MM.1S (cell line): ENCODE data around the gene EMP2.
"Not testable (repeated sequence)": the region's sequence is repeated elsewhere in the genome, so short reads cannot be mapped to it uniquely, and the experiment has no call there.

ENCODE experiments used
- DNase-seq: peaks from one replicate; pipeline ENCODE4 v3.0.0-alpha.2; 2015
- H2AFZ ChIP-seq: fragments of 300-600 bp; sonication (generic); 2 replicates; pipeline ENCODE4 v1.6.0; 2016; ENCODE audit warnings: antibody characterized with exemption, low read length
- H3F3A ChIP-seq: fragments of 300-600 bp; sonication (generic); 2 replicates; pipeline ENCODE4 v1.6.1; 2016; ENCODE audit warnings: mild to moderate bottlenecking, antibody characterized with exemption, low read length, moderate library complexity, mixed read lengths; ENCODE audit not compliant: insufficient read depth
- H3K27ac ChIP-seq: fragments of 300-600 bp; sonication (generic); 2 replicates; pipeline ENCODE4 v1.5.1; 2016; ENCODE audit warnings: mild to moderate bottlenecking, low read length
- H3K27me3 ChIP-seq: fragments of 300-600 bp; sonication (generic); replicated peaks from 2 replicates; pipeline ENCODE4 v1.6.0; 2016; ENCODE audit warnings: low read length; ENCODE audit not compliant: insufficient read depth
- H3K36me3 ChIP-seq: fragments of 300-600 bp; sonication (generic); replicated peaks from 2 replicates; pipeline ENCODE4 v1.6.1; 2016; ENCODE audit warnings: mild to moderate bottlenecking, low read length, mixed read lengths; ENCODE audit not compliant: insufficient read depth
- H3K4me1 ChIP-seq: fragments of 300-600 bp; sonication (generic); 2 replicates; pipeline ENCODE4 v1.6.1; 2016; ENCODE audit warnings: low read length, mixed read lengths
- H3K4me2 ChIP-seq: fragments of 300-600 bp; sonication (generic); 2 replicates; pipeline ENCODE4 v1.6.0; 2016; ENCODE audit warnings: low read depth, low read length
- H3K4me3 ChIP-seq: fragments of 300-600 bp; sonication (generic); 2 replicates; pipeline ENCODE4 v1.5.1; 2016; ENCODE audit warnings: low read length, mixed read lengths
- H3K79me2 ChIP-seq: fragments of 300-600 bp; sonication (generic); 2 replicates; pipeline ENCODE4 v1.6.1; 2016; ENCODE audit warnings: mixed run types, low read length, mixed read lengths
- H3K9ac ChIP-seq: fragments of 300-600 bp; sonication (generic); 2 replicates; pipeline ENCODE4 v1.6.1; 2016; ENCODE audit warnings: low read length, mixed read lengths
- H3K9me2 ChIP-seq: fragments of 300-600 bp; sonication (generic); replicated peaks from 2 replicates; pipeline ENCODE4 v1.6.1; 2016; ENCODE audit warnings: mild to moderate bottlenecking, low read length, mixed read lengths; ENCODE audit not compliant: insufficient read depth
- H3K9me3 ChIP-seq: fragments of 300-600 bp; sonication (generic); replicated peaks from 2 replicates; pipeline ENCODE4 v1.6.1; 2016; ENCODE audit warnings: mild to moderate bottlenecking, low read length, mixed read lengths; ENCODE audit not compliant: insufficient read depth
- H4K20me1 ChIP-seq: fragments of 300-600 bp; sonication (generic); 2 replicates; pipeline ENCODE4 v1.6.1; 2016; ENCODE audit warnings: mild to moderate bottlenecking, low read length, moderate library complexity, mixed read lengths; ENCODE audit not compliant: insufficient read depth
- CTCF ChIP-seq: fragments of 300-600 bp; sonication (generic); IDR thresholded peaks from 2 replicates; pipeline ENCODE4 v1.5.1; 2016; ENCODE audit warnings: antibody characterized with exemption, low read length, mixed read lengths
- EZH2 ChIP-seq: fragments of 300-600 bp; sonication (generic); optimal IDR thresholded peaks from 2 replicates; pipeline ENCODE3; 2017; ENCODE audit warnings: low read depth, mild to moderate bottlenecking, antibody characterized with exemption, low read length, mixed read lengths
- EZH2phosphoT487 ChIP-seq: fragments of 300-600 bp; sonication (generic); IDR thresholded peaks from 2 replicates; pipeline ENCODE4 v1.6.1; 2018; ENCODE audit warnings: antibody characterized with exemption, low read length

The EMP2 gene

GRCh38 chr16:10538583-10538982, 41.8 kb downstream of the EMP2 start:
- H3K9me2 ChIP-seq = no peaks in the 10 kb centered on the region
- H3K4me2 ChIP-seq = no peak overlapping the region
- no peaks in the 10 kb centered on the region for H3K27me3 ChIP-seq
- no peaks in the 10 kb centered on the region for H3K36me3 ChIP-seq
- no peak overlapping the region for H3K4me3 ChIP-seq
- no peak overlapping the region for H2AFZ ChIP-seq
- H3K27ac ChIP-seq = no peak overlapping the region
- H3K79me2 ChIP-seq = no peaks in the 10 kb centered on the region
- DNase-seq = no peak
- no peaks in the 10 kb centered on the region for H4K20me1 ChIP-seq
- no peaks in the 10 kb centered on the region for H3K9me3 ChIP-seq
- no peaks in the 10 kb centered on the region for H3F3A ChIP-seq
- H3K4me1 ChIP-seq = no peaks in the 10 kb centered on the region
- no peak overlapping the region for H3K9ac ChIP-seq
- no peak for TF ChIP-seq EZH2phosphoT487

- H3K4me2 ChIP-seq = no peak overlapping the region
- TF ChIP-seq CTCF = no peak
- no peak for TF ChIP-seq EZH2phosphoT487
- no peak for TF ChIP-seq EZH2
- H3K4me3 ChIP-seq = no peak overlapping the region
- H2AFZ ChIP-seq = no peak overlapping the region
- H3K4me1 ChIP-seq = no peaks in the 10 kb centered on the region
- no peaks in the 10 kb centered on the region for H3K27me3 ChIP-seq
- no peak for DNase-seq
- H3F3A ChIP-seq = no peaks in the 10 kb centered on the region
- H3K9me2 ChIP-seq = no peaks in the 10 kb centered on the region
- no peak overlapping the region for H3K27ac ChIP-seq
- H3K9ac ChIP-seq = no peak overlapping the region
- H3K36me3 ChIP-seq = no peaks in the 10 kb centered on the region
- no peaks in the 10 kb centered on the region for H3K79me2 ChIP-seq
- no peaks in the 10 kb centered on the region for H4K20me1 ChIP-seq
- H3K9me3 ChIP-seq = no peaks in the 10 kb centered on the region
Observed at GRCh38 chr16:10537946-10538345, 42.5 kb downstream of the EMP2 start.

DNA sequence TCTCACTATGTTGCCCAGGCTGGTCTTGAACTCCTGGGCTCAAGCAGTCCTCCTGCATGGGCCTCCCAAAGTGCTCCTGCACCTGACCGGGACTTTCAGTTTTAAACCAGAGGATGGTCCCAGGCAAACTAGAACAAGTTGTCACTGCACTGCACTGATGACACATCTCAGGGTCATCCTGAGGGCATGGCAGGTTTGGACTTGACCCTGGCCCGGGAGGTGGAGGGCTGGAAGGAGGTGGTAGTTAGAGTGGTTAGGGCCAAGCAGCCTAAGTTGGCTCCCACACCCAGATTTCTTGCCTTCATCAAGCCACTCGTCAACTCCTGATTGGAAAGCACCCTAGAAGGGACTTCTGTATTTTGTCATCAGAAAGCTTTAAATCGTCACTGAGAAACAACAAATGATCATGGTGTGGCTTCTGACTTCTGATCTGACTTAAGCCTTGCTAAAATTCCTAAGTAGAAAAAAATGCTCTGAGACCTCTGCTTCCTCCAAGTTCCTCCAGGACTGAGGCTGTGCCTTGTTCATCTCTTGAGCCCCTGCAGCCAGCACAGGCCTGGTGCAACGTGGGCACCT, 43.5 kb downstream of the EMP2 start:
- H4K20me1 ChIP-seq = no peaks in the 10 kb centered on the region

DNA sequence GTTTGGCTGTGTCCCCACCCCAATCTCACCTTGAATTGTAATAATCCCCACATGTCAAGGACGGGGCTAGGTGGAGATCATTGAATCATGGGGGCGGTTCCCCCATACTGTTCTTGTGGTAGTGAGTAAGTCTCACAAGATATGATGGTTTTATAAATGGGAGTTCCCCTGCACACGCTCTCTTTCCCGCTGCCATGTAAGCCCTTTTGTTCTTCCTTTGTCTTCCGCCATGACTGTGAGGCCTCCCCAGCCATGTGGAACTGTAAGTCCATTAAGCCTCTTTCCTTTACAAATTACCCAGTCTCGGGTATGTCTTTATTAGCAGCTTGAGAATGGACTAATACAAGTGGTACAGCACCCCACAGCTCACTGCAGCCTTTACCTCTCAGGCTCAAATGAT, 44.1 kb downstream of the EMP2 start:
- H4K20me1 ChIP-seq, H3K4me3 ChIP-seq, H3K4me1 ChIP-seq, H3K9ac ChIP-seq, H3K27ac ChIP-seq, H3K27me3 ChIP-seq, H3F3A ChIP-seq, H3K9me3 ChIP-seq, H3K4me2 ChIP-seq, H3K79me2 ChIP-seq, H3K36me3 ChIP-seq, DNase-seq, H3K9me2 ChIP-seq, H2AFZ ChIP-seq: not testable (repeated sequence)

More for the DNA sequence above, 43.5 kb downstream of the EMP2 start:
- no peaks in the 10 kb centered on the region for H3K79me2 ChIP-seq
- no peak overlapping the region for H3K9ac ChIP-seq
- no peak for DNase-seq
- H3K36me3 ChIP-seq = no peaks in the 10 kb centered on the region
- H3K27me3 ChIP-seq = no peaks in the 10 kb centered on the region
- H2AFZ ChIP-seq = no peak overlapping the region
- TF ChIP-seq EZH2 = no peak
- no peak for TF ChIP-seq CTCF
- no peak for TF ChIP-seq EZH2phosphoT487
- H3K27ac ChIP-seq = no peak overlapping the region
- H3K4me3 ChIP-seq = no peak overlapping the region
- H3K4me1 ChIP-seq = no peaks in the 10 kb centered on the region
- no peaks in the 10 kb centered on the region for H3F3A ChIP-seq
- no peaks in the 10 kb centered on the region for H3K9me3 ChIP-seq
- no peak overlapping the region for H3K4me2 ChIP-seq
- H3K9me2 ChIP-seq = no peaks in the 10 kb centered on the region
